Neural progenitor cell (in vitro differentiated cells): ENCODE data around the gene SLC37A1.

ENCODE experiments used
- CTCF ChIP-seq: fragments of 200-600 bp; sonication (generic); IDR thresholded peaks from 2 replicates; pipeline ENCODE4 v1.5.1; 2017; ENCODE audit warnings: antibody characterized with exemption, mild to moderate bottlenecking
- EZH2 ChIP-seq: fragments of 200-600 bp; sonication (generic); IDR thresholded peaks from 2 replicates; pipeline ENCODE4 v1.6.1; 2017; ENCODE audit warnings: antibody characterized with exemption, mild to moderate bottlenecking, moderate library complexity
- EZH2phosphoT487 ChIP-seq: fragments of 200-600 bp; sonication (generic); IDR thresholded peaks from 2 replicates; pipeline ENCODE4 v1.6.1; 2017; ENCODE audit warnings: antibody characterized with exemption

- TF ChIP-seq CTCF (no peak), EZH2 (no peak), EZH2phosphoT487 (no peak)
Measured at GRCh38 chr21:42580076-42580792, 66.6 kb downstream of the SLC37A1 start.
